Stimulated activated CD4-positive, alpha-beta T cell treated with anti-CD3 and anti-CD28 coated beads, TNF-alpha, amount 100 ng/mL, for 4 hours (primary cell): ENCODE results near the gene KRTAP9-2.
"Not testable (repeated sequence)": the region's sequence is repeated elsewhere in the genome, so short reads cannot be mapped to it uniquely, and the experiment has no call there.

ENCODE experiments used
- DNase-seq, 3 experiments: peaks; one replicate each; pipeline ENCODE4 v3.0.0-alpha.2; 2020; ENCODE audit warnings: low read depth in 3 of 3

Gene KRTAP9-2, protein sequence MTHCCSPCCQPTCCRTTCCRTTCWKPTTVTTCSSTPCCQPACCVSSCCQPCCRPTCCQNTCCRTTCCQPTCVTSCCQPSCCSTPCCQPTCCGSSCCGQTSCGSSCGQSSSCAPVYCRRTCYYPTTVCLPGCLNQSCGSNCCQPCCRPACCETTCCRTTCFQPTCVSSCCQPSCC

DNA sequence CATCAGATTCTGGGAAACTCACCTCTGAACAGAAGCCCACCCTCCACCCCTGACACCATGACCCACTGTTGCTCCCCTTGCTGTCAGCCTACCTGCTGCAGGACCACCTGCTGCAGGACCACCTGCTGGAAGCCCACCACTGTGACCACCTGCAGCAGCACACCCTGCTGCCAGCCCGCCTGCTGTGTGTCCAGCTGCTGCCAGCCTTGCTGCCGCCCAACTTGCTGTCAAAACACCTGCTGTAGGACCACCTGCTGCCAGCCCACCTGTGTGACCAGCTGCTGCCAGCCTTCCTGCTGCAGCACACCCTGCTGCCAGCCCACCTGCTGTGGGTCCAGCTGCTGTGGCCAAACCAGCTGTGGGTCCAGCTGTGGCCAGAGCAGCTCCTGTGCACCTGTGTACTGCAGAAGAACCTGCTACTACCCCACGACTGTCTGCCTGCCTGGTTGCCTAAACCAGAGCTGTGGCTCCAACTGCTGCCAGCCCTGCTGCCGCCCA lies at the start of gene KRTAP9-2:
Gene KRTAP9-2, plus strand, starts transcription at position 51 of the 498 bp plus-strand sequence. Its CDS starts 7 bp downstream, at position 58.
- not testable (repeated sequence) for DNase-seq

DNA sequence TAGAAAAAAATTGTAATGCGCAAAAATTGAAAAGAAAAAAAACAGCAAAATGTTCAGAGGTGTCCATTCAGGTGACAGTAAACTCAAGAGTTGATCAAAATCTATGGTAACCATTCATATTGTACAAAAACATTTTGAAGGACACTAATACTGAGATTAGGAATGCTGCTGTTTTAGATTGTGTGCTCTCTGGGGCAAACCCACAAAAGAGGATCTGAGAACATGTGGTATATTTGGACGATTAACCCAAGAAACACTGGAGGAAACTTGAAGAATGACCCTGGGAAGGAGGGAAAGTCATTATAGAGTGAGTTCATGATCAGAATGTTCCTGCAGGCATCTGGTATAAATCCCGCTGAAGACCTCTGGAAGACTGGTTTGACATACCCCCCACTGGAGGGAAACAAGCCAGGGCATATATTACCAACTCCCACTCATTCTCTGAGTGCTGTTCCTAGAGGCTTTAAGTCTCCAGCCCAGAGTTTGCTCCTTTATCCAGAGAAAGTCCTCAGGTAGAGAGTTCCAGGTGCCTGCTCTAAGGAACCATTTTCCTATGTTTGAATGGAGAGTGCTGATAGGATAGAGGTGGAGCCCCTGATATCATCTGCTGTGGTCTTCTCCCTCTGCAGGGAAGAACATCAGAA lies 49.6 kb upstream of the KRTAP9-2 start:
- no peak for DNase-seq

DNA sequence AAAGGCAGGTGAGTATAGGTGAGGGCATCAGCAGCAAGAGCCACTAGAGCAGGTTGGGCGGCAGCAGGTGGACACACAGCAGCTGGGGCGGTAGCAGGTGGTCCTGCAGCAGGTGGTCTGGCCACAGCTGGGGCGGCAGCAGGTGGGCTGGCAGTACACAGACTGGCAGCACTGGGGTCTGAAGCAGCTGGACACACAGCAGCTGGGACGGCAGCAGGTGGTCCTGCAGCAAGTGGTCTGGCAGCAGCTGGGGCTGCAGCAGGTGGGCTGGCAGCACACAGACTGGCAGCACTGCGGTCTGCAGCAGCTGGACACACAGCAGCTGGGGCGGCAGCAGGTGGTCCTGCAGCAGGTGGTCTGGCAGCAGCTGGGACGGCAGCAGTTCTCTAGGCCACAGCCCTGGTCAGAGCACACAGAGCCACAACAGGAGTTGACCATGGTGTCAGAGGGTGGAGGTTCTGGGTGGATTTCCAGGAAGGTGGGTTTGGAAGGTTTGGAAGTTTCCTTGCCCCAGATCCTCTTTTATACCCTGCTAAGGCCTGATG lies 48.6 kb upstream of the KRTAP9-2 start, which contains the start of gene KRTAP4-2:
Gene KRTAP4-2, minus strand, starts transcription at position 495 of the 545 bp plus-strand sequence. Its CDS starts 57 bp downstream, at position 438.
- DNase-seq = no peak

DNA sequence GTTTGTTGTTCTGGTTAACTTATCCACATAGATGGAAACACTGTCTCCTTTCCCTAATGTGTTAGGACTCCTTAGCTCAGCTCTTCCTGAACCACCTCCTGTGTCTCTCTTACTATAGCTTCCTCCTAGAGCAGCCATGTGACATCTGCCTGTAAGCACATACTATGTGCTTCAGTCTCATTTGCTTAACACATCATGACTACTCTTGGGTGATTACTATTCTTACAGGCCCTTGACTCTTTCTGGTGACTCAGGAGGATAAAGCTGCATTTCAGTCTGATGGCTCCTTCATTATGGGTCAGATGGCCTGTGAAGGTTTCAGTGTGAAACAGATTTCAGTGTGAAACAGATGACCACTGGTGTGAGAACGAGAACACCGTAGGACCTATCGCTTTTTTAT lies 48.1 kb upstream of the KRTAP9-2 start:
- no peak for DNase-seq

DNA sequence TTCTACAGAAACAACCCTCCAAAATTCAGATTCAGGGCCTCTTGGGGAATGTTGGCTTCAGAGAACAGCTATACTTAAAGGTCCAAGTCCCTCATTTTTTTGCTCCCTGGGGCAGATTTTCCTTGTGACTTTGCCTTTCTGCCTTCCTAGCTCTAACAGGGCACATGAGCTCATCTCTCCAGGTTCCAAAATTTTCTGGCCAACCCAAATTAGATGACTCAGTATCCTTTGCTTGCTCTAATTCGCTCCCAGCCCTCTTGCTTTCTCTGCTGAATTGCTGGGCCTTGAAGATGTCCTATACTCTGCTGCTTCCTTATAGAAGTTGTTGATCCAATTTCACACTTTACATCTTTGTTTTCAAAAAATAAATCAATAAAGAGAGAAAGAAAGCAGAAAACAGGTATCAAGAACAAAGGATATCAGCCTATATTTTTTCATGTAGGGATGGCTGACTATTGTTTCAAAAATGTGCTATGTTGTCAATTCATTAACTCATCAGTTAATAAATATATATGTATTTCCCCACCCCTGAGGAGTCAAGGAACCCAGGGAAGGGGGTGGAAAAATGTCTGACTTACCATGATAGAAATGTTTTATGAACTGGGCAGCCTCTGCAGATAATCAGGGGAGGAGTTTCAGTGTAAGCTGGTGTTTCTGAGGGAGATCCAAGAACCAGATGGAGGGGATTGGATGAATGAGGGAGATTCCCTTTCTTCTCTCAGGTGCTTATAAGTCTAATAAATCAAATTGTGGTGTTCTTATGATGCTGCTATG lies 47.4 kb upstream of the KRTAP9-2 start:
- DNase-seq = no peak

DNA sequence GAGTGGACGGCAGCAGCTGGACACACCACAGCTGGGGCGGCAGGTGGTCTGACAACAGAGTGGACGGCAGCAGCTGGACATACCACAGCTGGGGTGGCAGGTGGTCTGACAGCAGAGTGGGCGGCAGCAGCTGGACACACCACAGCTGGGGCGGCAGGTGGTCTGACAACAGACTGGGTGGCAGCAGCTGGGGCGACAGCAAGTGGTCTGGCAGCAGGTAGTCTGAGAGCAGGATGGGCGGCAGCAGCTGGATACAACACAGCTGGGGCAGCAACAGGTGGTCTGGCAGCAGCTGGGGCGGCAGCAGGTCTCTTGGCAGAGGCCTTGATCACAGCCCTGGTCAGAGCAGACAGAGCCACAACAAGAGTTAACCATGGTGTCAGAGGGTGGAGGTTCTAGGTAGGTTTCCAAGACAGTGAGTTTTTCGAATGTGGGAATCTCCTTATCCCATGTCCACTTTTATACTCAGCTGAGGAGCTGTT lies 41.9 kb upstream of the KRTAP9-2 start, which contains the start of gene KRTAP4-1:
Gene KRTAP4-1, minus strand, starts transcription at position 432 of the 482 bp plus-strand sequence. Its CDS starts 57 bp downstream, at position 375.
- DNase-seq = no peak

DNA sequence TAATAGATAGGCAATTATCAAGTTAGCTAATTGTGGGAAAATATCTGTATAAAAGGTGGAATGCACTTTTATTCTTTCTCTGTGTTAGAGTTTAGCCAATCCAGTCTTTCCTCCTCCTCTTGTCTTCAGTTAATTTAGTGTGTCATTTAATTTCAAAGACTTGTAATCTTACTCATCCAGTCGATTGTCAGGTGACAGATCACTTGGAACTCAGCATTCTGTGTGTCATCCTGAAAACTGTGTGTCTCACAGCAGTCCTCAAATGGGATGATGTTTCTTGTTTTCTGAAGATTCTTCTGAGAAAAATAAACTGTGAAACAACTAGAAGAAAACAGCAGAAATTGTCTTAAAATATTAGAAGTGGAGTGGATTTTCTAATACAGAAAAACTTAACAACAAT lies 41.4 kb upstream of the KRTAP9-2 start:
- DNase-seq = no peak

DNA sequence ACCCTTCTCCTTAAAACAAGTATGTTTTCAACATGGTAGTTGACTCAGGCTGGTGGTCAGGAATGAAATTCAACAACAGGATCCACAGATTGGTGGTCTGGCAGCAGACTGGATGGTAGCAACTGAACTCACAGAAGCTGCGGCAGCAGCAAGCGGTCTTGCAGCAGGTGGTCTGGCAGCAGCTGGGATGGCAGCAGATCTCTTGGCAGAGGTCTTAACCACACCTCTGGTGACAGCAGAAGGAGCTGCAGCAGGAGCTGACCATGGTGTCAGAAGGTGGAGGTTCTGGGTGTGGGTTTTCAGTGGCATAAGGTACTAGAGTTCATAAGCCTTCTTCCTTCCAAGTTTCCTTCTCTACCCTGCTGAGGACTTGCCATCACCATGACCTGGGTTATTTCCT lies 39.6 kb upstream of the KRTAP9-2 start:
- DNase-seq = no peak

DNA sequence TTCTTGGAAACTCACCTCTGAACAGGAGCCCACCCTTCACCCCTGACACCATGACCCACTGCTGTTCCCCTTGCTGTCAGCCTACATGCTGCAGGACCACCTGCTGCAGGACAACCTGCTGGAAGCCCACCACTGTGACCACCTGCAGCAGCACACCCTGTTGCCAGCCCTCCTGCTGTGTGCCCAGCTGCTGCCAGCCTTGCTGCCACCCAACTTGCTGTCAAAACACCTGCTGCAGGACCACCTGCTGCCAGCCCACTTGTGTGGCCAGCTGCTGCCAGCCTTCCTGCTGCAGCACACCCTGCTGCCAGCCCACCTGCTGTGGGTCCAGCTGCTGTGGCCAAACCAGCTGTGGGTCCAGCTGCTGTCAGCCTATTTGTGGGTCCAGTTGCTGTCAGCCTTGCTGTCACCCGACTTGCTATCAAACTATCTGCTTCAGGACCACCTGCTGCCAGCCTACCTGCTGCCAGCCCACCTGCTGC lies 36.6 kb upstream of the KRTAP9-2 start, which contains the start of gene KRTAP9-1:
Gene KRTAP9-1, plus strand, starts transcription at position 51 of the 482 bp plus-strand sequence. Its CDS starts 0 bp downstream, at position 51.
- DNase-seq = not testable (repeated sequence)

DNA sequence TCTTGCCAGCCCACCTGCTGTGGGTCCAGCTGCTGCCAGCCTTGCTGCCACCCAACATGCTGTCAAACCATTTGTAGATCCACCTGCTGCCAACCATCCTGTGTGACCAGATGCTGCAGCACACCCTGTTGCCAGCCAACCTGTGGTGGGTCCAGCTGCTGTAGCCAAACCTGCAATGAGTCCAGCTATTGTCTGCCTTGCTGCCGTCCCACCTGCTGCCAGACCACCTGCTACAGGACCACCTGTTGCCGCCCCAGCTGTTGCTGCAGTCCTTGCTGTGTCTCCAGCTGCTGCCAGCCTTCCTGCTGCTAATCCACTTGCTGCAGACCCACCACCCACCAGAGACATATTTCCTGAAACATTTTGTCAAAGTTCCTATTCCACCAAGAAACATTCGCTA lies 36.1 kb upstream of the KRTAP9-2 start:
- DNase-seq = no peak

DNA sequence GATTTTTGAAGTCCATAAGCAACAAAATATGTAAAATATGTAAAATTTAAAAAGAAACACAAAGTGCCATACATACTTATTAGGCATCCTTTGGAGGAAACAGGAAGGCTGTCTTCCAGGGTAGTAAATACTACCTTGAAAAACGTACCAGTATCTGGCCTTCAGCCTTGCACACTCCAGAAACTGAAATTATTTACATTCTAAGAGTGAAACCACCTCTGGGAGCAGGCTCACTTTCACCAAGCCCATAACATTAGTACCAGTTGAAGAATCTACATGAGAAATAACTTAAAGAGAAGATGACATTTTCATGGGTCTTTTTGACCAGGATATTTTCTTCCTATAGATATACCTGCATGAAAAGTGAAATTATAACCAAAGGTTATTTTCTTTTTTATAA lies 30.4 kb upstream of the KRTAP9-2 start:
- DNase-seq = no peak

DNA sequence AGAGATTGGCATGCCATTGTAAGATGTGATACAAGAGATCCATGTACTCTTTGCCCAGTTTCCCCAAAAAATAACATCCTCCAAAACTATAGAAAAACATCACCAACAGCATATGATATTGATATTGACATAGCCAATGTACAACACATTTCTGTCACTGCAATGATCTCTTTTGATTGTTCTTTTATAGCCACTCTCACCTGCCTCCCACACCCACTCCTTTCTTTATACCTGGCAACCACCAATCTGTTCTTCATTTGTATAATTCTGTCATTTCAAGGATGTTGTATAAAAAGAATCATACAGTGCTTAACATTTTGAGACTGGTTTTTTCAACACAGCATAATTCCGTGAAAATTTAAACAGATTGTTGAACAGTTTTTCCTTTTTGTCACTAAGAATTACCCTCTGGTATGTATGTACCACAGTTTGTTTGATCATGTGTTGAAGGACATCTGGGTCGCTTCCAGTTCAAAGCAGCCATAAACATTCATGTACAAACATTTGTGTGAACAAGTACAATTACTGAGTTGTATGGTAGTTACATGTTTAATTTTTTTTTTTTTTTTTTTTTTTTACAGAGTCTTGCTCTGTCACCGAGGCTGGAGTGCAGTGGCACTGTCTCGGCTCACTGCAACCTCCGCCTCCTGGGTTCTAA lies 26.9 kb upstream of the KRTAP9-2 start:
- DNase-seq = no peak

DNA sequence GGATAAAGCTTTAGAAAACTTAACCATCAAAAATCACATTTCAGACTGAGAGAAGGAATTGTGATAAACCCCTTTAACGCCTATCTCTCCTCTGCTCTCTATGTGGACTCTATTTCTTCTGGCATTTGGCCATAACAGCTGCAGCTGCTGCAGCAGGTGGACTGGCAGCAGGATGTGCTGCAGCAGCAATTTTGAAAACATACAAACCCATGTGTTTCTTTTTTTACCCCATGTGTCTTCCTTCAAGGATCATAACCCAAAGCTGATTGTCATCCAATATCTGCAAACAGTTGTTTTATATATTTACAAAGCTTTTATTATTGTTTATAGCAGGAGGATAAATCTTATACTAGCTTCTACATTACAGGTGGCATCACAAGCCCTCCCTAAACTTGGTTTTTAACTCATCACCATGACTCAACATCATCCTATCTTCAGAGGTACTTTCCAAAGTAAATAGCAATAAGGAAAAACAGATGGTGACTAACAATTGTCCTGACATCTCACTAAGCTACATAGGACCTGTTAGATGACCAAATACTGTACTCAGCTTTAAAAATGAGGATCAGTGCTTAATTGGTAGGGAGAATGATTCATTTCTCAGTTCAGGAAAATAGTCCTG lies 14.5 kb upstream of the KRTAP9-2 start:
- no peak for DNase-seq

DNA sequence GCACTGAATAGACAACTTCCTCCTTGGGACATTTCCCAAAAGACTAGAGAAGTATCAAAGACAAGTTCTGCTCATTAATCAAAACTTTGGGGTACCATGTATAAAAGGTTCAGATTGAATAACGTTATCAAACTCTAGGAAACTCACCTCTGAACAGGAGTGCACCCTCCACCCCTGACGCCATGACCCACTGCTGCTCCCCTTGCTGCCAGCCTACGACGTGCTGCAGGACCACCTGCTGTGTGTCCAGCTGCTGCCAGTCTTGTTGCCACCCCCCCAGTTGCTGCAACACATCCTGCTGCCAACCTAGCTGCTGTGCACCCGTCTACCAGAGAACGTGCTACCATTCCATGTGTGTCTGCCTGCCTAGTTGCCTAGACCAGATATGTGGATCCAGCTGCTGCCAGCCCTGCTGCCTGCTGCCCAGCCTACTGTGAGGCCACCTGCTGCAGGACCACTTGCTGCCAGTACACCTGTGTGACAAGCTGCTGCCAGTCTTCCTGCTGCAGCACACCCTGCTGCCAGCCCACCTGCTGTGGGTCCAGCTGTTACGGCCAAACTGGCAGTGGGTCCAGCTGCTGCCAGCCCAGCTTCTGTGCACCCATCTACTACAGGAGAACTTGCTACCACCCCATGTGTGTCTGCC lies 13.8 kb upstream of the KRTAP9-2 start:
- DNase-seq = no peak

DNA sequence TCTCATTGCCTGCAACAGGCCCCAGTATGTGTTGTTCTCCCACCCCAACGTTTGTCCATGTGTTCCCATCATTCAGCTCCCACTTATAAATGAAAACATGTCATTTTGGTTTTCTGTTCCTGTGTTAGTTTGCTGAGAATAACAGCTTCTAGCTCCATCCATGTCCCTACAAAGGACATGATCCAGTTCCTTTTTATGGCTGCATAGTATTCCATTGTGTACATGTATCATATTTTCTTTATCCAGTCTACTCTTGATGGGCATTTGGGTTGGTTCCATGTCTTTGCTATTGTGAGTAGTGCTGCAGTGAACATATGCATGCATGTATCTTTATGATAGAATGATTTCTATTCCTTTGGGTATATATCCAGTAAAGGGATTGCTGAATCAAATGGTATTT lies 10.8 kb upstream of the KRTAP9-2 start:
- no peak for DNase-seq

DNA sequence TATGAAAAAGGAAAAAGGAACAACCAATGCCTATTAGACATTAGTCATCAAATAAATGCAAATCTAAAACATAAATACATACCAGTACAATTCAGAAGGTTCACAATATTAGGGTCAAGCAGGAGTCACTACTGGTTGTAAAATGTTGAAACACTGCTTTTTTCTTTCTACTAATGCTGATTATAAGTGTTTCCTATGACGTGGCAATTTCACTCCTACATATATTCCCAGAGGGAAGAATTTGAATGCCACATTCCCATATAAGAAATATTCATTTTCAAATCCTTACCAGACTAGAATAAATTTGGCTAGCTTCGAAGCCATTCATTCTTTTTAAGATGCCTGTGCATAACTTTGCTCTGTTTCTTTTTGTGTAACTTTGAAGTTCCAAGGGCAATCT lies 2.6 kb upstream of the KRTAP9-2 start:
- no peak for DNase-seq

DNA sequence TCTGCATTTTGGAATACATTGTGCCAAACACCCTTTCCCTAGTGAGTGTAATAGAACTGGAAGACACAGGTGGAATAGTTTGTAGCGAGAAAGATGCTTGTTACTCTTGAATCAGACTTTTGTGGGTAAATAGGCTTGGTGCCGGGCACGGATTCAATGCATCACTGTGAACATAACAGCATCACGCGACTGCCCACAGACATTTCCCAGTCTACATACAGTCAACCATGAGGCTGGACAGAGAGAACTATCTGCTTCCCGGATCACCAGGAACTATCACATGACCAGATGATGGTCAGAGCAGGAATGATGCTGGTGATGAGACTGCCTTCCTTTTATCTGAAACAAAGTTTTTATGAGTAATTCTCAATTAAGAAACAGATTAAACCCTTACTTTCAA lies 397 bp upstream of the KRTAP9-2 start:
- DNase-seq = no peak

DNA sequence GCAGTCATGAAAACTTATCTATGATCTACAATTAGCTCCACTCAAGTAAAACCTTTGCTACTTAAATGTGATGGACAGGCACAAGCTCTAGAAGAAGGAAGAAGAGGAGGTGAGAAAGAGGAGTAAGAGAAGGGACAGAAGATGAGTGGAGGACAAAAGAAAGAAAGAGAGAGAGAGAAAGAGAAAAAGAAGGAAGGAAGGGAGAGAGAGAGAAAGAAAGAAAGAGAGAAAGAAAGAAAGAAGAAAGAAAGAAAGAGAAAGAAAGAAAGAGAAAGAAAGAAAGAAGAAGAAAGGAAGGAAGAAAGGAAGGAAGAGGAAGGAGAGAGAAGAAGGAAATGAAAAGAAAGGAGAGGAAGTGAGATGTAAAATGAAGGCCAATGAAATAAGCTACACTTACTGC lies 3.6 kb downstream of the KRTAP9-2 start:
- DNase-seq = no peak

DNA sequence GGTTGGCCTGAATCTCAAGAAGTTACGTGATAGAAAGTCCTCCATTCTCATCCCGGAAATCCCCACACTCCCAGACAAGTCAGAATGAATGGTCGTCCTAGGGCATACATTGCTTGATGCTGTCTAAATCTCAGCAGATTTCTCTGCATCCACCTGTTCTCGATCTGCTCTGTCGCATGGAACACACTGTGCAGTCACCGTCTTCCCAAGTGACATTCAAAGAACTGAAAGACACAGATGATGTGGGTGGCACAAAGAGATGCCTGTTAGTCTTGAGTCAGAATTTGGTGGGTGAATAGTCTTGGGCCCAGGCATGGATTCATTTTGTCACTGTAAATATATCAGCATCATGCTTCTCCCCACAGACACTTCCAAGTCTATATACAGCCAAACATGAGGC lies 5.3 kb downstream of the KRTAP9-2 start:
- no peak for DNase-seq

DNA sequence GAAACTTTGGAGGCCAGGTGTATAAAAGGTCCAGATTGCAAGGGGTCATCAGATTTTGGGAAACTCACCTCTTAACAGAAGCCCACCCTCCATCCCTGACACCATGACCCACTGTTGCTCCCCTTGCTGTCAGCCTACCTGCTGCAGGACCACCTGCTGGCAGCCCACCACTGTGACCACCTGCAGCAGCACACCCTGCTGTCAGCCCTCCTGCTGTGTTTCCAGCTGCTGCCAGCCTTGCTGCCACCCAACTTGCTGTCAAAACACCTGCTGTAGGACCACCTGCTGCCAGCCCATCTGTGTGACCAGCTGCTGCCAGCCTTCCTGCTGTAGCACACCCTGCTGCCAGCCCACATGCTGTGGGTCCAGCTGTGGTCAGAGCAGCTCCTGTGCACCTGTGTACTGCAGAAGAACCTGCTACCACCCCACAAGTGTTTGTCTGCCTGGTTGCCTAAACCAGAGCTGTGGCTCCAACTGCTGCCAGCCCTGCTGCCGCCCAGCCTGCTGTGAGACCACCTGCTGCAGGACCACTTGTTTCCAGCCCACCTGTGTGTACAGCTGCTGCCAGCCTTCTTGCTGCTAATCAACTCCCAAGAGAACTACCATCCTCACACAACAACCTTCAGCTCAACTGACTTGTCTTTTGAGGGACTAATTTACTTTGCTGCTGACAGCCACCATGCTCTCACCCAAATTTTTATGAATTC lies 6.1 kb downstream of the KRTAP9-2 start, which contains the start of gene KRTAP9-3:
Gene KRTAP9-3, plus strand, starts transcription at position 51 of the 707 bp plus-strand sequence. Its CDS starts 53 bp downstream, at position 104.
- not testable (repeated sequence) for DNase-seq
